Peyer's patch (tissue), 4 donors: ENCODE data around the gene PFKL. TPM values are rescaled to one million over a fixed set of nuclear protein-coding genes. Genes with fewer than 3 reads are reported as not detected.

Source experiments
- DNase-seq, 3 donors: peaks; one replicate each; pipeline ENCODE4 v3.0.0-alpha.2; 2017 to 2019
- H3K27ac ChIP-seq, 4 donors: fragments of 200-600 bp; sonication (generic); one replicate each; pipeline ENCODE4 v1.5.1; 2016 to 2019
- H3K27me3 ChIP-seq, 2 donors: fragments of 200-600 bp; sonication (generic); one replicate each; pipeline ENCODE4 v1.5.1; 2019
- H3K36me3 ChIP-seq, 3 donors: fragments of 200-600 bp; sonication (generic); one replicate each; pipeline ENCODE4 v1.5.1; 2016 to 2019
- H3K4me1 ChIP-seq, 4 donors: fragments of 200-600 bp; sonication (generic); one replicate each; pipeline ENCODE4 v1.5.1; 2016 to 2019
- H3K4me3 ChIP-seq, 4 donors: fragments of 200-600 bp; sonication (generic); 1 replicate in 3 of 4; 2 replicates in 1 of 4; pipeline ENCODE4 v1.5.1; 2016 to 2019; ENCODE audit warnings: mild to moderate bottlenecking in 1 of 4
- H3K9me3 ChIP-seq, 4 donors: fragments of 200-600 bp; sonication (generic); one replicate each; pipeline ENCODE4 v1.5.1; 2016 to 2019; ENCODE audit warnings: mild to moderate bottlenecking in 1 of 4
- CTCF ChIP-seq, 6 experiments: fragments of 450-650 bp in 4 of 6; fragments of 200-600 bp in 2 of 6; sonication (generic) in 1 of 6; IDR thresholded peaks; one replicate each; pipeline ENCODE4 v1.5.1; 2017 to 2019; ENCODE audit warnings: antibody characterized with exemption in 6 of 6, mild to moderate bottlenecking in 3 of 6, moderate library complexity in 1 of 6
- POLR2A ChIP-seq, 2 donors: fragments of 450-650 bp; IDR thresholded peaks; one replicate each; pipeline ENCODE4 v1.5.1; 2017; ENCODE audit warnings: antibody characterized with exemption in 2 of 2, mild to moderate bottlenecking in 2 of 2, moderate library complexity in 2 of 2
- total RNA-seq, 4 donors: library from RNA; depleted of rRNA; stranded (reverse); fragments of >200 nt; gene quantifications; one replicate each; pipeline ENCODE4 v1.1.0, GENCODE V29; 2016

PFKL gene
- total RNA-seq, 4 donors from 2014 or later: 192 to 404 (median 274) TPM

GRCh38 chr21:44352253-44352860 is 52.5 kb downstream of the PFKL start:
- no peaks in the 10 kb centered on the region for H3K9me3 ChIP-seq
- peaks cover 0 to 9% (median 2%) of the 10 kb centered on the region in 4 donors for H3K4me1 ChIP-seq
- no peak overlapping the region for H3K4me3 ChIP-seq
- H3K27me3 ChIP-seq: peaks cover 0 to 16% of the 10 kb centered on the region in 2 donors
- no peaks in the 10 kb centered on the region for H3K36me3 ChIP-seq
- DNase-seq: no peak
- TF ChIP-seq POLR2A (IDR thresholded peaks at IDR 0.05) (no peak), CTCF (IDR thresholded peaks at IDR 0.05) (no peak)
- H3K27ac ChIP-seq: peak overlapping the region in 3 of 4 donors; percentile 12 to 77 (median 39)

- Histone ChIP-seq H3K36me3 (no peaks in the 10 kb centered on the region), H3K4me3 (peak within 1 kb of the TSS; percentile 27 to 37 (median 32)), H3K9me3 (no peaks in the 10 kb centered on the region), H3K4me1 (peaks cover 0 to 9% (median 2%) of the 10 kb centered on the region in 4 donors), H3K27ac (peak within 1 kb of the TSS; percentile 45 to 77 (median 60)), H3K27me3 (peaks cover 0 to 16% of the 10 kb centered on the region in 2 donors)
- peak in 2 of 3 donors; percentile 73 to 80 for DNase-seq
- TF ChIP-seq CTCF (IDR thresholded peaks at IDR 0.05) (no peak), POLR2A (IDR thresholded peaks at IDR 0.05) (no peak)
Observed at GRCh38 chr21:44353191-44353970, 53.5 kb downstream of the PFKL start, which contains the start of gene TRPM2. Gene TRPM2 (plus strand): TSS chr21:44353621. CDS start chr21:44353701, 80 bp downstream.

GRCh38 chr21:44354001-44354405 is 54.1 kb downstream of the PFKL start:
- Histone ChIP-seq H3K4me3 (peak overlapping the region; percentile 27 to 37 (median 32)), H3K27me3 (peaks cover 0 to 15% of the 10 kb centered on the region in 2 donors), H3K9me3 (no peaks in the 10 kb centered on the region), H3K27ac (peak overlapping the region; percentile 45 to 77 (median 60)), H3K4me1 (peaks cover 0 to 9% (median 2%) of the 10 kb centered on the region in 4 donors), H3K36me3 (no peaks in the 10 kb centered on the region)
- no peak for DNase-seq
- TF ChIP-seq CTCF (IDR thresholded peaks at IDR 0.05) (no peak), POLR2A (IDR thresholded peaks at IDR 0.05) (no peak)

- peak overlapping the region in 1 of 4 donors; percentile 77 for H3K27ac ChIP-seq
- peaks cover 0 to 9% (median 2%) of the 10 kb centered on the region in 4 donors for H3K4me1 ChIP-seq
- H3K36me3 ChIP-seq: no peaks in the 10 kb centered on the region
- H3K27me3 ChIP-seq: peaks cover 0 to 5% of the 10 kb centered on the region in 2 donors
- DNase-seq: peak in 1 of 3 donors; percentile 62
- TF ChIP-seq CTCF (IDR thresholded peaks at IDR 0.05) (no peak), POLR2A (IDR thresholded peaks at IDR 0.05) (no peak)
- H3K4me3 ChIP-seq: peak overlapping the region in 2 of 4 donors; percentile 1 to 37
- no peaks in the 10 kb centered on the region for H3K9me3 ChIP-seq
Observed at GRCh38 chr21:44354775-44355771, 55.2 kb downstream of the PFKL start.

- H3K4me3 ChIP-seq: no peak overlapping the region
- peaks cover 0 to 9% (median 2%) of the 10 kb centered on the region in 4 donors for H3K4me1 ChIP-seq
- TF ChIP-seq POLR2A (IDR thresholded peaks at IDR 0.05) (no peak), CTCF (IDR thresholded peaks at IDR 0.05) (no peak)
Observed at GRCh38 chr21:44356160-44356559, 56.3 kb downstream of the PFKL start.

More at GRCh38 chr21:44356160-44356559, 56.3 kb downstream of the PFKL start:
- DNase-seq: no peak
- H3K27me3 ChIP-seq: no peaks in the 10 kb centered on the region
- H3K9me3 ChIP-seq: no peaks in the 10 kb centered on the region
- H3K27ac ChIP-seq: no peak overlapping the region
- no peaks in the 10 kb centered on the region for H3K36me3 ChIP-seq
